ENCODE data around the gene CRYAA. TPM values are rescaled to one million over a fixed set of nuclear protein-coding genes. Genes with fewer than 3 reads are reported as not detected.
A peak's percentile ranks its signal among the peaks of the same experiment; 100 is the strongest.

CRYAA gene
- total and polyA plus RNA-seq, 7 donors = not detected

- DNase-seq = peak; percentile 48
- Histone ChIP-seq H3K9me3 (no peaks in the 10 kb centered on the region), H3K27ac (no peak overlapping the region), H3K4me1 (no peaks in the 10 kb centered on the region), H3K4me3 (no peak overlapping the region), H3K27me3 (peaks cover 0 to 13% (median 6%) of the 10 kb centered on the region in 3 donors), H3K36me3 (no peaks in the 10 kb centered on the region)
- whole genome bisulfite sequencing, 2 donors = 91 to 92% methylated on average over 36 of the region's 36 CpGs
- TF ChIP-seq POLR2A (IDR thresholded peaks at IDR 0.05) (no peak), CTCF (IDR thresholded peaks at IDR 0.05) (no peak), POLR2AphosphoS5 (IDR thresholded peaks at IDR 0.05) (no peak), EP300 (IDR thresholded peaks at IDR 0.05) (no peak)
- intact Hi-C loops (cut with DNase I) = no loop called here
Measured at GRCh38 chr21:43209575-43210453, 41.0 kb downstream of the CRYAA start.

- no peaks in the 10 kb centered on the region for H3K4me1 ChIP-seq
- H3K4me3 ChIP-seq = no peak overlapping the region
- 61 to 83% methylated on average over 7 of the region's 7 CpGs for whole genome bisulfite sequencing, 2 donors
- H3K27ac ChIP-seq = no peak overlapping the region
- intact Hi-C loops (cut with DNase I) = no loop called here
- no peaks in the 10 kb centered on the region for H3K36me3 ChIP-seq
- TF ChIP-seq POLR2AphosphoS5 (IDR thresholded peaks at IDR 0.05) = no peak
- no peak for TF ChIP-seq POLR2A (IDR thresholded peaks at IDR 0.05)
- TF ChIP-seq EP300 (IDR thresholded peaks at IDR 0.05) = no peak
- no peak for TF ChIP-seq CTCF (IDR thresholded peaks at IDR 0.05)
- H3K27me3 ChIP-seq = peaks cover 0 to 13% (median 6%) of the 10 kb centered on the region in 3 donors
- DNase-seq = peak; percentile 28
- H3K9me3 ChIP-seq = no peaks in the 10 kb centered on the region
Measured at GRCh38 chr21:43210454-43211071, 41.8 kb downstream of the CRYAA start.

DNA sequence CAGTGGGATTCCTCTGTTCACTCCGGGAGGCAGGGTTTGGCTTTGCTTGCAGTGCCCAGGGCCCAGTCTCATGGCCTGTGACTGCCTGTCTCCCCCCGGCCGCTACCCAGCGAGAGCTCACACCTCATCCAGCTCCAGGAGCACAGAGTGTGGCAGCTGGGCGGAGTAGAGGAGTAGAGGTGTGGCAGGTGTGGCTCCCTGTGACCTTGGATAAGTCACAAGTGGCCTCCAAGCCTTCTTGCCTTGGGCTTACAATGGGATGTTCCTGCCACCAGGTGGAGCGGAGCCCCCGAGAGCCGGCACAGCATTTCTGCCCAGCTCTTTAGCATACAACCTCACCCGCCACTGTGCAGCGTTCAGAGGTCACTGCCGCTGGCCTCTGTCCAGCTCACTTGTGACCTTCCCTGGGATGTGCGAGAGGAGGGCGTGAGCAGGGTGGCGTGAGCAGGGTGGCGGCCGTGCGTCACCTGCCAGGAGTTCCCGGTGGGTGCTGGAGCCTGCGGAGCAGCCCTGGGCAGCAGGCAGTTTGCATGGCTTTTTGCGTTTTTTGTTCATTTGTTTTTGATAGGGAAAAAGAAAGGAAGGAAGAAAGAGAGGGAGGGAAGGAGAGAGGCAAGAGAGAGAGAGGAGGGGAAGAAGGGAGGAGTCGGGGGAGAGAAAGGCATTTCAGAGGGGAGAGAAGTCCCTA, 42.4 kb downstream of the CRYAA start:
- H3K27ac ChIP-seq = no peak overlapping the region
- no peaks in the 10 kb centered on the region for H3K36me3 ChIP-seq
- intact Hi-C loops (cut with DNase I) = no loop called here
- no peak for TF ChIP-seq POLR2AphosphoS5 (IDR thresholded peaks at IDR 0.05)
- TF ChIP-seq EP300 (IDR thresholded peaks at IDR 0.05) = no peak
- peak in 2 of 4 experiments; percentile 21 to 22 for TF ChIP-seq CTCF (IDR thresholded peaks at IDR 0.05)
- peak; percentile 65 for DNase-seq
- WGBS, 2 donors = 20 to 62% methylated on average over 21 of the region's 21 CpGs
- H3K27me3 ChIP-seq = peaks cover 0 to 13% (median 6%) of the 10 kb centered on the region in 3 donors
- no peaks in the 10 kb centered on the region for H3K4me1 ChIP-seq
- no peak overlapping the region for H3K4me3 ChIP-seq
- no peaks in the 10 kb centered on the region for H3K9me3 ChIP-seq

- Histone ChIP-seq H3K4me1 (no peaks in the 10 kb centered on the region), H3K27ac (no peak overlapping the region), H3K36me3 (no peaks in the 10 kb centered on the region), H3K9me3 (no peaks in the 10 kb centered on the region), H3K4me3 (no peak overlapping the region), H3K27me3 (peaks cover 0 to 13% (median 6%) of the 10 kb centered on the region in 3 donors)
- TF ChIP-seq CTCF (IDR thresholded peaks at IDR 0.05) (no peak), POLR2AphosphoS5 (IDR thresholded peaks at IDR 0.05) (no peak), POLR2A (IDR thresholded peaks at IDR 0.05) (no peak), EP300 (IDR thresholded peaks at IDR 0.05) (no peak)
- intact Hi-C loops (cut with DNase I) = no loop called here
- 22 to 58% methylated on average over 7 of the region's 7 CpGs for WGBS, 2 donors
- peak; percentile 51 for DNase-seq
Measured at GRCh38 chr21:43211760-43212115, 42.9 kb downstream of the CRYAA start.

Other genes with a start within 250 kb of the CRYAA start
- not detected for gene ERVH48-1, start 243.4 kb upstream of the CRYAA start, total RNA-seq
- gene ERVH48-1, start 243.4 kb upstream of the CRYAA start, polyA plus RNA-seq = under 1 TPM in 1 of 3 donors, not detected in 2; 0.07 TPM
- gene PKNOX1, start 194.4 kb upstream of the CRYAA start, total RNA-seq = 10 to 100 TPM in 3 of 4 donors, 1 to 10 TPM in 1; 9.6 to 19.4 (median 14.0) TPM
- 1 to 10 TPM; 3.6 to 8.5 (median 8.1) TPM for gene PKNOX1, start 194.4 kb upstream of the CRYAA start, polyA plus RNA-seq
- gene CBS, start 93.2 kb upstream of the CRYAA start, total RNA-seq = 10 to 100 TPM in 2 of 4 donors, 1 to 10 TPM in 2; 8.2 to 16.0 (median 10.1) TPM
- gene CBS, start 93.2 kb upstream of the CRYAA start, polyA plus RNA-seq = 1 to 10 TPM; 7.5 to 9.6 (median 8.8) TPM
- gene U2AF1, start 61.4 kb upstream of the CRYAA start, total RNA-seq = 10 to 100 TPM; 42.3 to 51.0 (median 46.1) TPM
- gene U2AF1, start 61.4 kb upstream of the CRYAA start, polyA plus RNA-seq = 100 to 1,000 TPM in 1 of 3 donors, 10 to 100 TPM in 2; 37.2 to 104 (median 41.4) TPM

All from sigmoid colon (tissue), 7 donors.